Thyroid gland (tissue), 4 donors: ENCODE data around the gene KCTD6. TPM values are rescaled to one million over a fixed set of nuclear protein-coding genes. Genes with fewer than 3 reads are reported as not detected.

Source experiments
- DNase-seq, 2 donors: peaks; one replicate each; pipeline ENCODE4 v3.0.0-alpha.2; 2019
- H3K27ac ChIP-seq, 3 donors: fragments of 200-600 bp; sonication (generic); 1 replicate in 2 of 3; 2 replicates in 1 of 3; pipeline ENCODE4 v1.5.1; 2016 to 2019; ENCODE audit warnings: mild to moderate bottlenecking in 1 of 3, moderate library complexity in 1 of 3
- H3K27me3 ChIP-seq: fragments of 200-600 bp; sonication (generic); one replicate; pipeline ENCODE4 v1.5.1; 2019
- H3K36me3 ChIP-seq, 2 donors: fragments of 200-600 bp; sonication (generic); one replicate each; pipeline ENCODE4 v1.5.1; 2016 to 2019
- H3K4me1 ChIP-seq, 2 donors: fragments of 200-600 bp; sonication (generic); one replicate each; pipeline ENCODE4 v1.5.1; 2017 to 2019
- H3K4me3 ChIP-seq, 3 donors: fragments of 200-600 bp; sonication (generic); replicated peaks in 1 of 3; 1 replicate in 2 of 3; 2 replicates in 1 of 3; pipeline ENCODE4 v1.5.1; 2016; ENCODE audit warnings: mild to moderate bottlenecking in 1 of 3
- H3K9me3 ChIP-seq: fragments of 200-600 bp; sonication (generic); one replicate; pipeline ENCODE4 v1.5.1; 2017
- POLR2A ChIP-seq, 2 donors: fragments of 450-650 bp; IDR thresholded peaks; one replicate each; pipeline ENCODE4 v1.6.1; 2017; ENCODE audit warnings: antibody characterized with exemption in 2 of 2, mild to moderate bottlenecking in 2 of 2, moderate library complexity in 1 of 2
- WGBS, 2 donors: methylation state at CpG; one replicate each; pipeline ENCODE4 v1.1.5; 2017; 5-methylcytosine and 5-hydroxymethylcytosine counted together
- intact Hi-C: fragments of 100-400 bp; cut with DNase I; formaldehyde crosslinking; loops from one replicate; pipeline ENCODE4 v1.15.1; 2023
- total RNA-seq, 4 donors: library from RNA; depleted of rRNA; stranded (reverse); fragments of >200 nt; gene quantifications; one replicate each; pipeline ENCODE4 v1.2.3, GENCODE V29; 2016
- TF ChIP-seq, protein P1 (sequence below), 6 experiments: fragments of 200-600 bp in 3 of 6; fragments of 450-650 bp in 3 of 6; sonication (generic) in 3 of 6; IDR thresholded peaks; one replicate each; pipeline ENCODE4 v1.5.1; 2016 to 2019; ENCODE audit warnings: antibody characterized with exemption in 6 of 6, mild to moderate bottlenecking in 2 of 6, inconsistent platforms in 1 of 6, moderate library complexity in 1 of 6

The KCTD6 gene
- total RNA-seq, 4 donors from 2014 or later, result 16.6 to 33.6 (median 21.3) TPM

- Histone ChIP-seq H3K27ac (no peak overlapping the region), H3K4me3 (no peak overlapping the region), H3K9me3 (no peaks in the 10 kb centered on the region), H3K4me1 (no peaks in the 10 kb centered on the region), H3K27me3 (no peaks in the 10 kb centered on the region), H3K36me3 (peaks cover 10 to 28% of the 10 kb centered on the region in 2 donors)
- DNase-seq, result no peak
- WGBS, 2 donors, result 59 to 79% methylated on average over 3 of the region's 3 CpGs
- TF ChIP-seq, protein P1, sequence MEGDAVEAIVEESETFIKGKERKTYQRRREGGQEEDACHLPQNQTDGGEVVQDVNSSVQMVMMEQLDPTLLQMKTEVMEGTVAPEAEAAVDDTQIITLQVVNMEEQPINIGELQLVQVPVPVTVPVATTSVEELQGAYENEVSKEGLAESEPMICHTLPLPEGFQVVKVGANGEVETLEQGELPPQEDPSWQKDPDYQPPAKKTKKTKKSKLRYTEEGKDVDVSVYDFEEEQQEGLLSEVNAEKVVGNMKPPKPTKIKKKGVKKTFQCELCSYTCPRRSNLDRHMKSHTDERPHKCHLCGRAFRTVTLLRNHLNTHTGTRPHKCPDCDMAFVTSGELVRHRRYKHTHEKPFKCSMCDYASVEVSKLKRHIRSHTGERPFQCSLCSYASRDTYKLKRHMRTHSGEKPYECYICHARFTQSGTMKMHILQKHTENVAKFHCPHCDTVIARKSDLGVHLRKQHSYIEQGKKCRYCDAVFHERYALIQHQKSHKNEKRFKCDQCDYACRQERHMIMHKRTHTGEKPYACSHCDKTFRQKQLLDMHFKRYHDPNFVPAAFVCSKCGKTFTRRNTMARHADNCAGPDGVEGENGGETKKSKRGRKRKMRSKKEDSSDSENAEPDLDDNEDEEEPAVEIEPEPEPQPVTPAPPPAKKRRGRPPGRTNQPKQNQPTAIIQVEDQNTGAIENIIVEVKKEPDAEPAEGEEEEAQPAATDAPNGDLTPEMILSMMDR (IDR thresholded peaks at IDR 0.05), result no peak
- TF ChIP-seq POLR2A (IDR thresholded peaks at IDR 0.05), result no peak
- intact Hi-C loops, result no loop called here
Measured at GRCh38 chr3:58518291-58518789, 26.4 kb downstream of the KCTD6 start.

DNA sequence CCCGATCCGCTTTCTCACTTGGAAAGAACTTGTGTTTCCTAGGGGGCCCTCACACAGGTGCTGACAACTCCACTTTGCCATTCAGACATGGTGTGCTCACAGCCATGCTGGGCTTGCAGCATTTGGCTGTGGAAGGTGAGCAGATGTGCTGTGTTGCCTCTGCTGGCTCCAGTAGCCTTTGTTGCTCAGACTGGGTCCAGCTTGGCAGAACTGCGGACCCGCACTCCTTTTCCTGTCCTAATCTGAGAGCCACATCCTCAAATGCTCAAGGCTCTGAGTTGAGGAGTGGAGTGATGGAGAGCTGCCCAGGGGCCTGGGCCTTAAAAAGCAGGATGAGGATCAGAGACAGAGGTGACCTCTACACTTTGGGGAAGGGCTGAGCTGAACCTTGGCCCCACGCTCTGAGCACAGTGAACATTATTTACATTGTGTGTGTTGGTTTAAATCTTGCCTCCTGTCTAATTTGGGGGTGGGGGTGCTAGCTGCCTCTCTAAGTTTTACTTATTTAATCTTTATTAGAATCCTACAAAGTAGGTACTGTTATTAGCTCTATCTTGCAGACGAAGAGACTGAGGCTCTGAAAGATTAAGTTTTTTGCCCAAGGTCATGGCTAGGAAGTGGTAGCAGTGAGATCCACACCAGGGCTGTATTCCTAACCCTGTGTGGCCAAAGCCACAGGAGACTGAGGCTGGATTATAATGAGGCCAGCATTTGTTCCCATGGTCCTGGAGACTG lies 27.9 kb downstream of the KCTD6 start:
- H3K27ac ChIP-seq, result no peak overlapping the region
- WGBS, 2 donors, result 88 to 94% methylated on average over 6 of the region's 6 CpGs
- H3K4me3 ChIP-seq, result no peak overlapping the region
- no peaks in the 10 kb centered on the region for H3K27me3 ChIP-seq
- no peak for TF ChIP-seq POLR2A (IDR thresholded peaks at IDR 0.05)
- TF ChIP-seq, protein P1 (IDR thresholded peaks at IDR 0.05), result no peak
- peaks cover 14 to 38% of the 10 kb centered on the region in 2 donors for H3K36me3 ChIP-seq
- no peak for DNase-seq
- H3K9me3 ChIP-seq, result no peaks in the 10 kb centered on the region
- intact Hi-C loops, result no loop called here
- no peaks in the 10 kb centered on the region for H3K4me1 ChIP-seq

- Histone ChIP-seq H3K9me3 (no peaks in the 10 kb centered on the region), H3K27me3 (no peaks in the 10 kb centered on the region), H3K4me1 (no peaks in the 10 kb centered on the region), H3K4me3 (no peak overlapping the region), H3K27ac (no peak overlapping the region), H3K36me3 (peaks cover 14 to 36% of the 10 kb centered on the region in 2 donors)
- 61 to 71% methylated on average over 8 of the region's 8 CpGs for WGBS, 2 donors
- intact Hi-C loops, result no loop called here
- no peak for TF ChIP-seq POLR2A (IDR thresholded peaks at IDR 0.05)
- TF ChIP-seq, protein P1 (IDR thresholded peaks at IDR 0.05), result no peak
- DNase-seq, result peak; percentile 19 to 44
Measured at GRCh38 chr3:58520403-58521335, 28.8 kb downstream of the KCTD6 start.

DNA sequence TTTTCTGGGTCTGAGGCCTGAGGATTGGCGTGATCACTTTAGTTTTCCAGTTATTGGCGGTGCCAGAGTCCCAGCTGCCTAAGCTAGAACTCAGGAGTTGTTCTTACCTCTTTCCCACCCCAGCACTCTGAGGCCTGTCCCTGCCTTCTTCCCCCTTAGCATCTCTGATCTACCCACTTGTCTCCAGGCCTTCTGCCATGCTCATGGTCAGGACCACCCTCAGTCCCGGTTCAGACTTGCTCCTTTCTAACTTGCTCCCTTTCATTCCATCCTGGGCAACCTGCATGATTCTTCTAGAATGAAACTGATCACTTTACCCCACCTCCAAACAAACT lies 29.4 kb downstream of the KCTD6 start:
- Histone ChIP-seq H3K9me3 (no peaks in the 10 kb centered on the region), H3K36me3 (peaks cover 14 to 32% of the 10 kb centered on the region in 2 donors), H3K4me3 (no peak overlapping the region), H3K4me1 (no peaks in the 10 kb centered on the region), H3K27me3 (no peaks in the 10 kb centered on the region), H3K27ac (no peak overlapping the region)
- TF ChIP-seq, protein P1 (IDR thresholded peaks at IDR 0.05), result no peak
- no peak for TF ChIP-seq POLR2A (IDR thresholded peaks at IDR 0.05)
- intact Hi-C loops, result no loop called here
- 92 to 96% methylated on average over 3 of the region's 3 CpGs for WGBS, 2 donors
- no peak for DNase-seq
